GM12878 (cell line): ENCODE measurements around the gene PAQR5. TPM values are rescaled to one million over a fixed set of nuclear protein-coding genes. Genes with fewer than 3 reads are reported as not detected.

Source experiments
- ATAC-seq: fragments of 200-7000 bp; cut with Tn5 transposase; 3 replicates; pipeline ENCODE4 v1.9.1; 2020; ENCODE audit warnings: mild to moderate bottlenecking, moderate library complexity
- BruUV-seq: library from RNA; stranded (reverse); fragments of 400-500 nt; replicated peaks from 2 replicates; lab custom pipeline; 2021; lab: Mats Ljungman, UMichigan
- CTCF ChIA-PET: fragments of 300-600 bp; sonication (Branson Sonifier 250); formaldehyde crosslinking; extraction: SDS; loops from one replicate; lab custom pipeline; 2021; ENCODE audit warnings: inconsistent platforms; lab: Yijun Ruan, JAX
- POLR2A ChIA-PET: fragments of 350-600 bp; formaldehyde crosslinking; extraction: SDS; loops from one replicate; lab custom pipeline; 2021; ENCODE audit warnings: inconsistent platforms; lab: Charles Lee
- RAD21 ChIA-PET: fragments of 300-600 bp; sonication (Branson Sonifier 250); formaldehyde crosslinking; loops from one replicate; lab custom pipeline; 2023; ENCODE audit warnings: antibody characterized with exemption; ENCODE audit not compliant: unreplicated experiment; lab: Charles Lee
- SMC1A ChIA-PET: fragments of 300-600 bp; sonication (Branson Sonifier 250); formaldehyde crosslinking; loops from one replicate; lab custom pipeline; 2023; ENCODE audit not compliant: unreplicated experiment, uncharacterized antibody; lab: Charles Lee
- DNase-seq: peaks from one replicate; pipeline ENCODE4 v3.0.0-alpha.2; 2011; ENCODE audit warnings: low read depth, low spot score
- FAIRE-seq: peaks from 3 replicates; lab custom pipeline; 2011; peaks lifted over from hg19 to GRCh38; lab: Jason Lieb, UNC
- H2AFZ ChIP-seq: 2 replicates; pipeline ENCODE4 v1.6.0; 2011; ENCODE audit warnings: low read depth, low read length, control low read depth; ENCODE audit not compliant: control insufficient read depth
- H3K27ac ChIP-seq: 2 replicates; pipeline ENCODE4 v1.5.1; 2011; ENCODE audit warnings: control low read depth; ENCODE audit not compliant: control insufficient read depth, insufficient read depth
- H3K27me3 ChIP-seq, 2 experiments: replicated peaks in 1 of 2; 2 replicates each; pipeline versions ENCODE4 v1.6.0 to v1.6.1; 2011; ENCODE audit warnings: low read length in 1 of 2; ENCODE audit not compliant: control insufficient read depth in 2 of 2, insufficient read depth in 2 of 2
- H3K36me3 ChIP-seq, 2 experiments: 2 replicates each; pipeline ENCODE4 v1.5.1; 2011; ENCODE audit warnings: low read length in 1 of 2; ENCODE audit not compliant: control insufficient read depth in 2 of 2, insufficient read depth in 2 of 2
- H3K4me1 ChIP-seq: 2 replicates; pipeline ENCODE4 v1.6.1; 2011; ENCODE audit warnings: mild to moderate bottlenecking, low read length, moderate library complexity, mixed read lengths; ENCODE audit not compliant: control insufficient read depth, insufficient read depth
- H3K4me2 ChIP-seq: 2 replicates; pipeline ENCODE4 v1.6.0; 2011; ENCODE audit warnings: control low read depth; ENCODE audit not compliant: control insufficient read depth, insufficient read depth
- H3K4me3 ChIP-seq: fragments of 200-600 bp; sonication (generic); 2 replicates; pipeline ENCODE4 v1.5.1; 2016
- H3K79me2 ChIP-seq: 2 replicates; pipeline ENCODE4 v1.6.0; 2011; ENCODE audit warnings: low read length; ENCODE audit not compliant: control insufficient read depth, insufficient read depth
- H3K9ac ChIP-seq: 2 replicates; pipeline ENCODE4 v1.8.0; 2011; ENCODE audit warnings: low read length, control low read depth, mixed read lengths; ENCODE audit not compliant: control insufficient read depth, insufficient read depth
- H3K9me3 ChIP-seq: replicated peaks from 3 replicates; pipeline ENCODE4 v1.5.1; 2011; ENCODE audit warnings: mild to moderate bottlenecking, low read length; ENCODE audit not compliant: control insufficient read depth, insufficient read depth
- H4K20me1 ChIP-seq: 2 replicates; pipeline ENCODE4 v1.6.0; 2011; ENCODE audit not compliant: control insufficient read depth, insufficient read depth
- ATF3 ChIP-seq: IDR thresholded peaks from 2 replicates; pipeline ENCODE4 v1.6.1; 2011; ENCODE audit warnings: low read depth, mild to moderate bottlenecking, low read length, moderate library complexity, borderline replicate concordance; ENCODE audit errors: extremely low read depth
- BHLHE40 ChIP-seq, 2 experiments: fragments of 450-650 bp in 1 of 2; IDR thresholded peaks; 2 replicates each; pipeline ENCODE4 v1.6.1; 2011 to 2017; ENCODE audit warnings: low read depth in 2 of 2, borderline replicate concordance in 1 of 2, improper control_type of control experiment in 1 of 2, low read length in 1 of 2, mild to moderate bottlenecking in 1 of 2
- HDAC6 ChIP-seq: fragments of 200-600 bp; sonication (generic); IDR thresholded peaks from one replicate; pipeline ENCODE4 v1.8.0; 2017; ENCODE audit warnings: antibody characterized with exemption; ENCODE audit not compliant: unreplicated experiment
- KDM1A ChIP-seq: fragments of 200-600 bp; sonication (generic); IDR thresholded peaks from 2 replicates; pipeline ENCODE4 v1.6.1; 2016; ENCODE audit warnings: borderline replicate concordance
- MYB ChIP-seq: fragments of 150-350 bp; IDR thresholded peaks from 2 replicates; pipeline ENCODE4 v1.6.1; 2014; ENCODE audit warnings: mild to moderate bottlenecking, low read depth, low read length, borderline replicate concordance
- NKRF ChIP-seq: fragments of 450-650 bp; conservative IDR thresholded peaks from 2 replicates; pipeline ENCODE4 v1.6.1; 2017; ENCODE audit warnings: mild to moderate bottlenecking, moderate library complexity
- NR2C2 ChIP-seq: IDR thresholded peaks from 2 replicates; pipeline ENCODE4 v1.6.1; 2011; ENCODE audit warnings: borderline replicate concordance, low read depth; ENCODE audit not compliant: control insufficient read depth, insufficient read length
- RAD21 ChIP-seq: IDR thresholded peaks from 2 replicates; pipeline ENCODE4 v1.6.1; 2011; ENCODE audit warnings: mild to moderate bottlenecking, low read depth, low read length, moderate library complexity; ENCODE audit not compliant: insufficient read depth
- RELA ChIP-seq: fragments of 450-650 bp; IDR thresholded peaks from 2 replicates; pipeline ENCODE4 v1.8.0; 2014; ENCODE audit warnings: borderline replicate concordance; ENCODE audit not compliant: partially characterized antibody
- SMC3 ChIP-seq: IDR thresholded peaks from 2 replicates; pipeline ENCODE4 v1.6.1; 2011; ENCODE audit warnings: low read length, improper control_type of control experiment, borderline replicate concordance
- SREBF2 ChIP-seq: IDR thresholded peaks from 2 replicates; pipeline ENCODE4 v1.6.1; 2012; ENCODE audit warnings: mild to moderate bottlenecking, low read length
- ZNF274 ChIP-seq: IDR thresholded peaks from one replicate; pipeline ENCODE4 v1.8.0; 2011; ENCODE audit not compliant: insufficient read length, insufficient read depth
- ZZZ3 ChIP-seq: IDR thresholded peaks from 2 replicates; pipeline ENCODE4 v1.6.1; 2011; ENCODE audit warnings: low read depth; ENCODE audit not compliant: control insufficient read depth, insufficient read length
- WGBS: methylation state at CpG from one replicate; pipeline ENCODE4 v1.1.6; 2016; ENCODE audit warnings: low lambda C conversion rate; ENCODE audit not compliant: insufficient replicate concordance, insufficient coverage; ENCODE audit errors: missing lambda C conversion rate; 5-methylcytosine and 5-hydroxymethylcytosine counted together
- in situ Hi-C: fragments of 300-500 bp; cut with MboI; formaldehyde crosslinking; loops from 9 replicates; pipeline ENCODE4 v1.14.3; 2018; ENCODE audit warnings: mixed read lengths
- intact Hi-C: fragments of 100-400 bp; cut with micrococcal nuclease; formaldehyde crosslinking; loops from one replicate; pipeline ENCODE4 v1.14.2; 2022; ENCODE audit not compliant: unreplicated experiment
- polyA plus RNA-seq, 11 experiments: library from polyadenylated mRNA; depleted of rRNA in 4 of 11; unstranded in 6 of 11; stranded (reverse) in 5 of 11; fragments of >200 nt; fragmentation: Nextera tagmentation in 4 of 11; fragmentation: Illumina TruSeq in 1 of 11; extraction: Ambion mirVana in 4 of 11; extraction: Trizol in 1 of 11; gene quantifications; 1 replicate in 1 of 11; 2 replicates in 10 of 11; pipeline versions ENCODE4 v1.2.1 to v1.2.3, GENCODE V29; 2011 to 2016; ENCODE audit warnings: inconsistent platforms in 2 of 11, missing spikeins in 2 of 11, low read depth in 1 of 11
- total RNA-seq, 4 experiments: library from RNA; depleted of rRNA in 3 of 4; stranded (reverse); fragments of >200 nt in 3 of 4; fragmentation: Illumina TruSeq in 1 of 4; extraction: Trizol in 1 of 4; gene quantifications; 2 replicates each; pipeline versions ENCODE4 v1.2.1 to v1.2.3, GENCODE V29; 2013 to 2021
- TF ChIP-seq, protein P1 (sequence below): IDR thresholded peaks from 2 replicates; pipeline ENCODE4 v1.6.1; 2012; ENCODE audit warnings: improper control_type of control experiment, low read depth, low read length; ENCODE audit not compliant: insufficient replicate concordance
- TF ChIP-seq, protein P2 (sequence below): fragments of 450-650 bp; IDR thresholded peaks from 2 replicates; pipeline ENCODE4 v1.6.1; 2017; ENCODE audit warnings: borderline replicate concordance

Gene PAQR5
- total and polyA plus RNA-seq, 10 of the 15 experiments (the other 5 are each of a cell fraction or from before 2014, with no cell fraction given) = 0.02 to 0.03 TPM; not detected in 8

DNA sequence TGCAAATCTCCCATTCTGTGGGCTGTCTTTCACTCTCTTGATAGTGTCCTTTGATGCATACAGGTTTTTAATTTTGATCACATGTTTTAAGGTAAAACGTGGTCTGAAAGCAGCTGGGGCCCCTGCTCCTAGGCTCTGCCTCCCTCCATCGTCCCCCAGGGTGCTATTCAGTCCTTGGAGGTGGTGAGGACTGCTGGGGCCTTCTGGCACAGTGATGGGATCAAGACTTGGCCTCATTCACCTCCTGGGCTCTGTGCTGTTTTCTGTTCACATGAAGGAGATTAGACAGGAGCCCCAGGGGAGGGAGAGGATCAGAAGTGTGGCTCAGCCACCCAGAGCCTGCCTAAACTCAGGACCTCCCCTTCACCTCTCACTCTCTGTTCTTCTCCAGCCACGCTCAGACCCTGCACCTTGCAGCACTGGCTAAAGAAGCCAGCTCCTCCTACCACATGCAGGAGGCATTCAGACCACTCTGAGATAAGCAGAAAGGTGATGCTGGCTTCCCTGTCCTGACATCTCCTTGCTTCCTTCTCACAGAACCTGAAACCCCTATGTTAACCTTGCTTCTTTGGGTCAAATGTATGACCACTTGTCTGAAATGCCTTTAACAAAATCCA is 43.9 kb downstream of the PAQR5 start:
- SMC1A ChIA-PET = no interaction called here
- Histone ChIP-seq H3K9me3 (no peaks in the 10 kb centered on the region), H4K20me1 (no peaks in the 10 kb centered on the region), H3K79me2 (no peaks in the 10 kb centered on the region), H3K27me3 (peaks cover 0 to 3% of the 10 kb centered on the region in 2 experiments; a peak in 1 of 4 replicates), H3K9ac (no peak overlapping the region), H3K36me3 (no peaks in the 10 kb centered on the region), H3K27ac (no peak overlapping the region), H3K4me2 (no peak overlapping the region), H3K4me1 (no peaks in the 10 kb centered on the region), H3K4me3 (no peak overlapping the region), H2AFZ (no peak overlapping the region)
- no TSS peak for BruUV-seq
- ATAC-seq (no peak), FAIRE-seq (no peak), DNase-seq (no peak)
- POLR2A ChIA-PET = no interaction called here
- in situ Hi-C loops (no loop called here), intact Hi-C loops (no loop called here)
- CTCF ChIA-PET = interaction anchor here (1.8 kb wide), 1 partner anchor 788 kb away, joined by 3 read pairs; no protein-coding TSS in a partner anchor
- RAD21 ChIA-PET = no interaction called here
- WGBS = 11% methylated on average over 3 of the region's 3 CpGs
- TF ChIP-seq ZNF274 (no peak), KDM1A (no peak), NKRF (no peak), RAD21 (no peak), NR2C2 (no peak), ZZZ3 (no peak), SREBF2 (no peak), MYB (no peak), HDAC6 (no peak), BHLHE40 (IDR thresholded peaks at IDR 0.05; ENCODE audit: borderline replicate concordance in 1 of 2, low read depth in 2 of 2, low read length in 1 of 2) (no peak), RELA (no peak), ATF3 (no peak), SMC3 (no peak)
- TF ChIP-seq, protein P1, sequence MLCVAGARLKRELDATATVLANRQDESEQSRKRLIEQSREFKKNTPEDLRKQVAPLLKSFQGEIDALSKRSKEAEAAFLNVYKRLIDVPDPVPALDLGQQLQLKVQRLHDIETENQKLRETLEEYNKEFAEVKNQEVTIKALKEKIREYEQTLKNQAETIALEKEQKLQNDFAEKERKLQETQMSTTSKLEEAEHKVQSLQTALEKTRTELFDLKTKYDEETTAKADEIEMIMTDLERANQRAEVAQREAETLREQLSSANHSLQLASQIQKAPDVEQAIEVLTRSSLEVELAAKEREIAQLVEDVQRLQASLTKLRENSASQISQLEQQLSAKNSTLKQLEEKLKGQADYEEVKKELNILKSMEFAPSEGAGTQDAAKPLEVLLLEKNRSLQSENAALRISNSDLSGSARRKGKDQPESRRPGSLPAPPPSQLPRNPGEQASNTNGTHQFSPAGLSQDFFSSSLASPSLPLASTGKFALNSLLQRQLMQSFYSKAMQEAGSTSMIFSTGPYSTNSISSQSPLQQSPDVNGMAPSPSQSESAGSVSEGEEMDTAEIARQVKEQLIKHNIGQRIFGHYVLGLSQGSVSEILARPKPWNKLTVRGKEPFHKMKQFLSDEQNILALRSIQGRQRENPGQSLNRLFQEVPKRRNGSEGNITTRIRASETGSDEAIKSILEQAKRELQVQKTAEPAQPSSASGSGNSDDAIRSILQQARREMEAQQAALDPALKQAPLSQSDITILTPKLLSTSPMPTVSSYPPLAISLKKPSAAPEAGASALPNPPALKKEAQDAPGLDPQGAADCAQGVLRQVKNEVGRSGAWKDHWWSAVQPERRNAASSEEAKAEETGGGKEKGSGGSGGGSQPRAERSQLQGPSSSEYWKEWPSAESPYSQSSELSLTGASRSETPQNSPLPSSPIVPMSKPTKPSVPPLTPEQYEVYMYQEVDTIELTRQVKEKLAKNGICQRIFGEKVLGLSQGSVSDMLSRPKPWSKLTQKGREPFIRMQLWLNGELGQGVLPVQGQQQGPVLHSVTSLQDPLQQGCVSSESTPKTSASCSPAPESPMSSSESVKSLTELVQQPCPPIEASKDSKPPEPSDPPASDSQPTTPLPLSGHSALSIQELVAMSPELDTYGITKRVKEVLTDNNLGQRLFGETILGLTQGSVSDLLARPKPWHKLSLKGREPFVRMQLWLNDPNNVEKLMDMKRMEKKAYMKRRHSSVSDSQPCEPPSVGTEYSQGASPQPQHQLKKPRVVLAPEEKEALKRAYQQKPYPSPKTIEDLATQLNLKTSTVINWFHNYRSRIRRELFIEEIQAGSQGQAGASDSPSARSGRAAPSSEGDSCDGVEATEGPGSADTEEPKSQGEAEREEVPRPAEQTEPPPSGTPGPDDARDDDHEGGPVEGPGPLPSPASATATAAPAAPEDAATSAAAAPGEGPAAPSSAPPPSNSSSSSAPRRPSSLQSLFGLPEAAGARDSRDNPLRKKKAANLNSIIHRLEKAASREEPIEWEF = no peak
- TF ChIP-seq, protein P2, sequence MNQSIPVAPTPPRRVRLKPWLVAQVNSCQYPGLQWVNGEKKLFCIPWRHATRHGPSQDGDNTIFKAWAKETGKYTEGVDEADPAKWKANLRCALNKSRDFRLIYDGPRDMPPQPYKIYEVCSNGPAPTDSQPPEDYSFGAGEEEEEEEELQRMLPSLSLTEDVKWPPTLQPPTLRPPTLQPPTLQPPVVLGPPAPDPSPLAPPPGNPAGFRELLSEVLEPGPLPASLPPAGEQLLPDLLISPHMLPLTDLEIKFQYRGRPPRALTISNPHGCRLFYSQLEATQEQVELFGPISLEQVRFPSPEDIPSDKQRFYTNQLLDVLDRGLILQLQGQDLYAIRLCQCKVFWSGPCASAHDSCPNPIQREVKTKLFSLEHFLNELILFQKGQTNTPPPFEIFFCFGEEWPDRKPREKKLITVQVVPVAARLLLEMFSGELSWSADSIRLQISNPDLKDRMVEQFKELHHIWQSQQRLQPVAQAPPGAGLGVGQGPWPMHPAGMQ = no peak
